NCI-H2196 (cell line): ENCODE data around the gene TMEM18.

Experiments
- DNase-seq: peaks from one replicate; lab custom pipeline; 2025; ENCODE audit not compliant: unreplicated experiment; lab: John Stamatoyannopoulos, UW

TMEM18 gene

GRCh38 chr2:673615-674320, 3.4 kb downstream of the TMEM18 start:
- no peak for DNase-seq

- no peak for DNase-seq
Observed at GRCh38 chr2:673016-673415, 4.2 kb downstream of the TMEM18 start.

- DNase-seq, result no peak
Observed at GRCh38 chr2:672606-672905, 4.7 kb downstream of the TMEM18 start.

- no peak for DNase-seq
Observed at GRCh38 chr2:671787-672605, 5.2 kb downstream of the TMEM18 start.

- no peak for DNase-seq
Observed at GRCh38 chr2:671072-671471, 6.1 kb downstream of the TMEM18 start.

GRCh38 chr2:670637-671036, 6.6 kb downstream of the TMEM18 start:
- no peak for DNase-seq

- no peak for DNase-seq
Observed at GRCh38 chr2:669323-669722, 7.9 kb downstream of the TMEM18 start.

- no peak for DNase-seq
Observed at GRCh38 chr2:668000-668398, 9.2 kb downstream of the TMEM18 start.

GRCh38 chr2:667332-667999, 9.7 kb downstream of the TMEM18 start:
- peak; percentile 34 for DNase-seq

GRCh38 chr2:666441-666840, 10.8 kb downstream of the TMEM18 start:
- no peak for DNase-seq

- DNase-seq, result no peak
Observed at GRCh38 chr2:665340-666073, 11.7 kb downstream of the TMEM18 start.

- no peak for DNase-seq
Observed at GRCh38 chr2:664063-664462, 13.1 kb downstream of the TMEM18 start.

GRCh38 chr2:663221-663620, 14.0 kb downstream of the TMEM18 start:
- DNase-seq, result no peak

- DNase-seq, result no peak
Observed at GRCh38 chr2:661360-661635, 15.9 kb downstream of the TMEM18 start.

GRCh38 chr2:660586-661359, 16.4 kb downstream of the TMEM18 start:
- no peak for DNase-seq

- no peak for DNase-seq
Observed at GRCh38 chr2:660029-660428, 17.2 kb downstream of the TMEM18 start.

GRCh38 chr2:658426-658825, 18.8 kb downstream of the TMEM18 start:
- DNase-seq, result no peak

- DNase-seq, result no peak
Observed at GRCh38 chr2:657766-658165, 19.4 kb downstream of the TMEM18 start.

- DNase-seq, result no peak
Observed at GRCh38 chr2:656676-657075, 20.5 kb downstream of the TMEM18 start.

- DNase-seq, result no peak
Observed at GRCh38 chr2:655626-656025, 21.6 kb downstream of the TMEM18 start.

GRCh38 chr2:654896-655295, 22.3 kb downstream of the TMEM18 start:
- DNase-seq, result no peak
